Mesendoderm (in vitro differentiated cells): ENCODE measurements around the gene ANXA11.
"Not testable (repeated sequence)": the region's sequence is repeated elsewhere in the genome, so short reads cannot be mapped to it uniquely, and the experiment has no call there.

Experiments
- DNase-seq: peaks from one replicate; pipeline ENCODE4 v3.0.0; 2013
- H2AK5ac ChIP-seq: 2 replicates; pipeline ENCODE4 v1.6.1; 2013; ENCODE audit warnings: low read length, inconsistent platforms
- H2BK120ac ChIP-seq: 2 replicates; pipeline ENCODE4 v1.6.1; 2013; ENCODE audit warnings: low read depth, mild to moderate bottlenecking, low read length, moderate library complexity, mixed read lengths
- H2BK15ac ChIP-seq: replicated peaks from 2 replicates; pipeline ENCODE4 v1.6.1; 2013; ENCODE audit warnings: low read depth, mild to moderate bottlenecking, moderate library complexity
- H2BK5ac ChIP-seq: 2 replicates; pipeline ENCODE4 v1.6.1; 2013; ENCODE audit warnings: low read length, inconsistent platforms
- H3K18ac ChIP-seq: 2 replicates; pipeline ENCODE4 v1.6.1; 2013; ENCODE audit warnings: mild to moderate bottlenecking, low read length, mixed read lengths
- H3K23ac ChIP-seq: one replicate; pipeline ENCODE4 v1.6.1; 2013; ENCODE audit warnings: low read length
- H3K27ac ChIP-seq: 2 replicates; pipeline ENCODE4 v1.5.1; 2013; ENCODE audit warnings: low read depth, mild to moderate bottlenecking, inconsistent platforms, low read length, moderate library complexity
- H3K27me3 ChIP-seq: 2 replicates; pipeline ENCODE4 v1.6.1; 2013; ENCODE audit warnings: low read length, control low read depth, mild to moderate bottlenecking, inconsistent platforms; ENCODE audit not compliant: insufficient read depth, poor library complexity
- H3K36me3 ChIP-seq: 2 replicates; pipeline ENCODE4 v1.6.1; 2013; ENCODE audit warnings: low read length, inconsistent platforms; ENCODE audit not compliant: control insufficient read depth, insufficient read depth
- H3K4ac ChIP-seq: one replicate; pipeline ENCODE4 v1.6.1; 2013; ENCODE audit warnings: low read depth, mild to moderate bottlenecking, low read length, moderate library complexity
- H3K4me1 ChIP-seq: 2 replicates; pipeline ENCODE4 v1.6.1; 2013; ENCODE audit warnings: low read depth, low read length, inconsistent platforms; ENCODE audit not compliant: control insufficient read depth
- H3K4me2 ChIP-seq: 2 replicates; pipeline ENCODE4 v1.6.1; 2013; ENCODE audit warnings: low read length
- H3K4me3 ChIP-seq: 2 replicates; pipeline ENCODE4 v1.5.1; 2013; ENCODE audit warnings: mild to moderate bottlenecking, low read length
- H3K56ac ChIP-seq: one replicate; pipeline ENCODE4 v1.6.1; 2013; ENCODE audit warnings: low read length
- H3K79me1 ChIP-seq: 2 replicates; pipeline ENCODE4 v1.6.1; 2013; ENCODE audit warnings: low read length, inconsistent platforms
- H3K79me2 ChIP-seq: 2 replicates; pipeline ENCODE4 v1.6.1; 2013; ENCODE audit warnings: mild to moderate bottlenecking, low read length; ENCODE audit not compliant: control insufficient read depth, insufficient read depth
- H3K9ac ChIP-seq: 2 replicates; pipeline ENCODE4 v1.6.1; 2013; ENCODE audit warnings: low read length, inconsistent platforms
- H4K5ac ChIP-seq: one replicate; pipeline ENCODE4 v1.6.1; 2013; ENCODE audit warnings: low read length
- H4K8ac ChIP-seq: one replicate; pipeline ENCODE4 v1.6.1; 2013; ENCODE audit warnings: low read depth, mild to moderate bottlenecking, control low read depth, low read length, moderate library complexity
- WGBS: extraction: QIAGEN DNeasy Blood & Tissue Kit; methylation state at CpG from one replicate; pipeline ENCODE4 v1.1.7; 2013; ENCODE audit warnings: low lambda C conversion rate, missing lambda C conversion rate; ENCODE audit not compliant: insufficient coverage; ENCODE audit errors: extremely low coverage; 5-methylcytosine and 5-hydroxymethylcytosine counted together

Gene ANXA11

DNA sequence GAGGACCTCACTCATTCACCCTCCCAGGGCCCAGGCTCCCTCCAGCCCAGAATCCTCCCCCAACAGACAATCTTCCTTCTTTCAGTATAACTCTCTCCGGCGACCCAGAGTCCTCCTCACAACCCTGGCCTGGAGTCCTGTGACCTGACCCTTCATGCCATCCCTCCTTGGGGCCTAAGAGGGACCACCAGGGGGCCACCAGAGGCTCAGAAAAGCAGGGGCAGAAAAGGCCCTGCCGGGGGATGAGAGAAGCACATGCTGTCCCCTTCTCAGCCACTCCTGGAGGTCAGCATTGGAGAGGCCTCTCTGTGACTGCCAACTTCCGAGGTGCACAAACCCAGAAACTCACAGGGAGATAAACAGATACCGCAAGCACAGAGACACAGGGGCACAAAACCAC, 31.1 kb upstream of the ANXA11 start:
- H3K79me1 ChIP-seq, H2BK120ac ChIP-seq, H3K18ac ChIP-seq, DNase-seq, H3K27ac ChIP-seq, H3K27me3 ChIP-seq, H2AK5ac ChIP-seq, H3K9ac ChIP-seq, H3K4me3 ChIP-seq, H3K36me3 ChIP-seq, H4K8ac ChIP-seq, H3K4ac ChIP-seq, H3K4me2 ChIP-seq, H2BK5ac ChIP-seq, H4K5ac ChIP-seq, H2BK15ac ChIP-seq, H3K79me2 ChIP-seq, H3K4me1 ChIP-seq, H3K23ac ChIP-seq, H3K56ac ChIP-seq: not testable (repeated sequence)
- WGBS: no CpG with 5 or more reads among the region's 5 CpGs

DNA sequence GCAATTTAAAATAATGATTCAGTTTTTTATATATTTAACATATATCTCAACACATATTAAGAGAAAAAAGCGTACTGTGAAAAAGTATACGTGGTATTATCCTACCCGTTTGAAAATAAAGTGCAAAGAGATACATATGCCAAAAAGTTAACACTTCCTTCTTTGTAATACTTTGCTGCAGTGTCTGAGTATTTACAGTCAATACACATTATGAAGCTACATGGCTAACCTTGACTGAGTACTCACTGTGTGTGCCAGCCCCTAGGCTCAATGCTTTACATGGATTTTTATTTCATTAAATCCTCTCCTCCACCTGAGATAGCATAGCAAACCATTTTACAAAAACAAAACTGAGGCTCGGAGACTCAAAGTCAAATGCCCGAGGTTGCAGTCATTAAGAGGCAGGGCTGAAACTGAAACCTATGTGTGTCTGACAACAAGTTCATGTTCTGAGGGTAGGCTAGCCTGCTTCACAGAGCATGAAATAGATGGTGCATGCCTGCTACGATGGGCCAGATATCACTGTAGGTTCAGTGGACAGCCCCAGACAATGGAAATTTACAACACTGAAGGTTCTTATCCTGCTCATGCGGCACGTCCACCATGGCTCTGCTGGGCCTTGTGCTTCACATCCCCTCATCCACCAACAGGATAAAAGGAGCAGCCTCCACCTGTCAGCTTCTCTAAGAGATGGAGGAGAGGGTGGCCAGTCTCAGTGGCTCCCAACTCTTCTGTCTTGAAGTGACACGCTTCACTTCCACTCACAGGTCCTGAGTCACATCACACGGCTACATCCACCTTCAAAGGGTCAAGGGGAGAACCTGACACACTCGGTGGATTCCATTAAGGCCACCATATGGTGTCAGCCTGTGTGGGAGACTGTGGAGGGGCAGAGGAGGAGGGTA, 29.2 kb upstream of the ANXA11 start:
- H3K9ac ChIP-seq, H3K4me2 ChIP-seq: not testable (repeated sequence)
- WGBS: no CpG with 5 or more reads among the region's 11 CpGs

GRCh38 chr10:80233871-80234270, 28.5 kb upstream of the ANXA11 start:
- H3K79me1 ChIP-seq, H3K79me2 ChIP-seq, H4K8ac ChIP-seq, H4K5ac ChIP-seq, H3K4me3 ChIP-seq, H3K18ac ChIP-seq, H3K36me3 ChIP-seq, H3K4ac ChIP-seq, H3K23ac ChIP-seq, H2AK5ac ChIP-seq, H2BK120ac ChIP-seq, H2BK5ac ChIP-seq, H3K9ac ChIP-seq, H2BK15ac ChIP-seq, H3K4me1 ChIP-seq, H3K27me3 ChIP-seq, H3K56ac ChIP-seq, H3K4me2 ChIP-seq, H3K27ac ChIP-seq, DNase-seq: not testable (repeated sequence)
- WGBS: no CpG with 5 or more reads among the region's 1 CpG

More for the DNA sequence above, 29.2 kb upstream of the ANXA11 start:
- not testable (repeated sequence) for H2AK5ac ChIP-seq, H3K23ac ChIP-seq, H3K36me3 ChIP-seq, H3K56ac ChIP-seq, H3K4ac ChIP-seq, H3K4me1 ChIP-seq, H2BK5ac ChIP-seq, H3K79me2 ChIP-seq, H2BK15ac ChIP-seq, H3K79me1 ChIP-seq, H4K8ac ChIP-seq, H3K18ac ChIP-seq, DNase-seq, H2BK120ac ChIP-seq, H3K27me3 ChIP-seq, H4K5ac ChIP-seq, H3K4me3 ChIP-seq, H3K27ac ChIP-seq

DNA sequence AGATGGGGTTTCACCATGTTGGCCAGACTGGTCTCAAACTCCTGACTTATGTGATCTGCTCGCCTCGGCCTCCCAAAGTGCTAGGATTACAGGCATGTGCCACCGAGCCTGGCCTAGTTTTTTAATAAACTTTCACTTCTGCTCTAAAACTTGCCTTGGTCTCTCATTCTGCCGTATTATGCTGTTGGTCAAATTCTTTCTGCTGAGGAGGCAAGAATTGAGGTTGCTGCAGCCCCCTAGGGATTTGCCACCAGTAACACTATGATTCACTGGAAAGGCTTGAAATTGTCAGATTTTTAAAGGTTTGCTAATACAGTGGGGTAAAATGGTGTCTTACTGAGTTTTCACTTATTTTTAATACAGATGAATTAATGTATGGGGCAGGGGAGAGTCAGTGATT, 21.4 kb upstream of the ANXA11 start:
- H2AK5ac ChIP-seq, H2BK15ac ChIP-seq, H3K18ac ChIP-seq, H3K9ac ChIP-seq, H4K8ac ChIP-seq, H4K5ac ChIP-seq, H3K4me1 ChIP-seq, H3K4me3 ChIP-seq, DNase-seq, H3K27ac ChIP-seq, H3K27me3 ChIP-seq, H3K23ac ChIP-seq, H3K79me1 ChIP-seq, H3K4ac ChIP-seq, H3K56ac ChIP-seq, H3K79me2 ChIP-seq, H2BK120ac ChIP-seq, H3K4me2 ChIP-seq, H3K36me3 ChIP-seq, H2BK5ac ChIP-seq: not testable (repeated sequence)
- no CpG with 5 or more reads among the region's 4 CpGs for WGBS

DNA sequence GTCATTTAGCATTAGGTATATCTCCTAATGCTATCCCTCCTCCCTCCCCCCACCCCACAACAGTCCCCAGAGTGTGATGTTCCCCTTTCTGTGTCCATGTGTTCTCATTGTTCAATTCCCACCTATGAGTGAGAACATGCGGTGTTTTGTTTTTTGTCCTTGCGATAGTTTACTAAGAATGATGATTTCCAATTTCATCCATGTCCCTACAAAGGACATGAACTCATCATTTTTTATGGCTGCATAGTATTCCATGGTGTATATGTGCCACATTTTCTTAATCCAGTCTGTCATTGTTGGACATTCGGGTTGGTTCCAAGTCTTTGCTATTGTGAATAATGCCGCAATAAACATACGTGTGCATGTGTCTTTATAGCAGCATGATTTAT, 17.7 kb upstream of the ANXA11 start:
- no CpG with 5 or more reads among the region's 5 CpGs for WGBS
- not testable (repeated sequence) for H4K5ac ChIP-seq, H3K18ac ChIP-seq, H3K56ac ChIP-seq, H4K8ac ChIP-seq, DNase-seq, H3K23ac ChIP-seq, H2AK5ac ChIP-seq, H3K4ac ChIP-seq, H2BK15ac ChIP-seq, H3K79me2 ChIP-seq, H3K27me3 ChIP-seq, H3K9ac ChIP-seq, H2BK5ac ChIP-seq, H3K79me1 ChIP-seq, H3K4me2 ChIP-seq, H3K27ac ChIP-seq, H3K4me1 ChIP-seq, H3K36me3 ChIP-seq, H2BK120ac ChIP-seq, H3K4me3 ChIP-seq

DNA sequence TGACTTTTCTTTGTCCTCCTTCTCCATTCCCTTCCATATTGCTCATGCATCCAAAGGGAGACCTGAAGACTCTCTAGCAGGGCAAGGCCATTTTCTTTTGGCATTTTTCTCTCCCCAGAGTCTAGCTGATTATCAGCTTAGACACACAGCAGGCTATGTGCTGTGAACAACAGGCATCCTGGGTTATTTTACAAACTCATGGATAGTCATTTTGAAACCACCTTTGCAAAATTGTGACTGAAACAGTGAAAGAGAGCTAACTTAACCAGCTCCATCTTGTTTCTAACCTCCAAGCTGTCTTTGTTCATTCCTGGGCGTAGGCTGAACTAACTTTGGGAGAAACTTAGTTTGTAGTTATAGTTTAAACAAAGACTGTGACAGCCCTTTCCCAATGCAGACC, 13.5 kb upstream of the ANXA11 start:
- not testable (repeated sequence) for H3K4ac ChIP-seq, H3K23ac ChIP-seq, H2BK5ac ChIP-seq, H2BK15ac ChIP-seq, H2BK120ac ChIP-seq, H3K56ac ChIP-seq, H3K4me2 ChIP-seq, H3K18ac ChIP-seq, H3K27ac ChIP-seq, H3K79me1 ChIP-seq, H3K4me1 ChIP-seq, H3K4me3 ChIP-seq, H4K5ac ChIP-seq, H3K27me3 ChIP-seq, H4K8ac ChIP-seq, H2AK5ac ChIP-seq, H3K79me2 ChIP-seq, H3K36me3 ChIP-seq, H3K9ac ChIP-seq, DNase-seq
- no CpG with 5 or more reads among the region's 1 CpG for WGBS
